Keratinocyte (primary cell): ENCODE results near the gene CORO7. TPM values are rescaled to one million over a fixed set of nuclear protein-coding genes. Genes with fewer than 3 reads are reported as not detected.

Experiments used
- DNase-seq: peaks from one replicate; pipeline ENCODE4 v3.0.0-alpha.2; 2011; ENCODE audit warnings: low read depth, missing footprints, low spot score
- FAIRE-seq: peaks from 2 replicates; lab custom pipeline; 2011; peaks lifted over from hg19 to GRCh38; lab: Jason Lieb, UNC
- H2AFZ ChIP-seq: 2 replicates; pipeline ENCODE4 v1.6.0; 2012; ENCODE audit warnings: low read length, control low read depth, inconsistent platforms; ENCODE audit not compliant: control insufficient read depth
- H3K27ac ChIP-seq: 2 replicates; pipeline ENCODE4 v1.5.1; 2011; ENCODE audit warnings: low read length; ENCODE audit not compliant: control insufficient read depth, insufficient read depth
- H3K27me3 ChIP-seq: 3 replicates; pipeline ENCODE4 v1.6.0; 2011; ENCODE audit warnings: low read length; ENCODE audit not compliant: control insufficient read depth, insufficient read depth; ENCODE audit errors: extremely low read depth
- H3K36me3 ChIP-seq, 2 experiments: 2 replicates in 1 of 2; 3 replicates in 1 of 2; pipeline ENCODE4 v1.5.1; 2011; ENCODE audit warnings: low read length in 2 of 2, mild to moderate bottlenecking in 1 of 2; ENCODE audit not compliant: control insufficient read depth in 2 of 2, insufficient read depth in 2 of 2; ENCODE audit errors: extremely low read depth in 1 of 2
- H3K4me1 ChIP-seq: 3 replicates; pipeline ENCODE4 v1.5.1; 2011; ENCODE audit warnings: low read length; ENCODE audit not compliant: control insufficient read depth, insufficient read depth; ENCODE audit errors: extremely low read depth
- H3K4me2 ChIP-seq: 3 replicates; pipeline ENCODE4 v1.6.0; 2011; ENCODE audit warnings: low read depth, low read length; ENCODE audit not compliant: control insufficient read depth, insufficient read depth; ENCODE audit errors: extremely low read depth
- H3K4me3 ChIP-seq, 3 experiments: fragments of 200-600 bp in 1 of 3; sonication (generic) in 1 of 3; 2 replicates in 2 of 3; 3 replicates in 1 of 3; pipeline ENCODE4 v1.5.1; 2011 to 2016; ENCODE audit warnings: low read length in 3 of 3, mild to moderate bottlenecking in 3 of 3, control low read depth in 2 of 3, inconsistent platforms in 1 of 3, low read depth in 1 of 3, mixed read lengths in 1 of 3, mixed run types in 1 of 3, moderate library complexity in 1 of 3; ENCODE audit not compliant: control insufficient read depth in 2 of 3, insufficient read depth in 2 of 3; ENCODE audit errors: extremely low read depth in 1 of 3
- H3K79me2 ChIP-seq: 2 replicates; pipeline ENCODE4 v1.6.0; 2012; ENCODE audit warnings: low read length; ENCODE audit not compliant: control insufficient read depth, insufficient read depth
- H3K9ac ChIP-seq: 3 replicates; pipeline ENCODE4 v1.6.0; 2011; ENCODE audit warnings: low read length; ENCODE audit not compliant: control insufficient read depth, insufficient read depth; ENCODE audit errors: extremely low read depth
- H3K9me1 ChIP-seq: 3 replicates; pipeline ENCODE4 v1.6.0; 2011; ENCODE audit warnings: low read length; ENCODE audit not compliant: control insufficient read depth, insufficient read depth; ENCODE audit errors: extremely low read depth
- H3K9me3 ChIP-seq: 2 replicates; pipeline ENCODE4 v1.5.1; 2012; ENCODE audit warnings: low read depth, low read length; ENCODE audit not compliant: control insufficient read depth
- H4K20me1 ChIP-seq: 3 replicates; pipeline ENCODE4 v1.6.0; 2011; ENCODE audit warnings: low read length; ENCODE audit not compliant: control insufficient read depth, insufficient read depth; ENCODE audit errors: extremely low read depth
- CTCF ChIP-seq, 3 experiments: IDR thresholded peaks in 1 of 3; conservative IDR thresholded peaks in 1 of 3; optimal IDR thresholded peaks in 1 of 3; 2 replicates in 2 of 3; 3 replicates in 1 of 3; pipeline versions ENCODE3 to v1.5.1; 2011; ENCODE audit warnings: low read length in 3 of 3, mild to moderate bottlenecking in 3 of 3, moderate library complexity in 2 of 3, control low read depth in 1 of 3, inconsistent platforms in 1 of 3; ENCODE audit not compliant: insufficient read depth in 2 of 3; ENCODE audit errors: extremely low read depth in 1 of 3
- EZH2 ChIP-seq: IDR thresholded peaks from one replicate; pipeline ENCODE4 v1.6.1; 2012; ENCODE audit warnings: inconsistent platforms, mild to moderate bottlenecking, low read length, moderate library complexity
- dilution Hi-C: fragments of 300-500 bp; cut with MboI; formaldehyde crosslinking; loops from one replicate; pipeline ENCODE4 v1.7.0; 2020; ENCODE audit warnings: low sequenced_read_pairs; ENCODE audit not compliant: extremely low pct_ligation_motif_present
- polyA plus RNA-seq, 5 experiments: library from polyadenylated mRNA; depleted of rRNA in 3 of 5; stranded (reverse) in 3 of 5; stranded (forward) in 1 of 5; unstranded in 1 of 5; fragments of >200 nt; gene quantifications; 1 replicate in 1 of 5; 2 replicates in 3 of 5; 3 replicates in 1 of 5; pipeline versions ENCODE4 v1.2.1 to v1.2.3, GENCODE V29; 2011 to 2012; ENCODE audit warnings: missing spikeins in 2 of 5, low read depth in 1 of 5, low replicate concordance in 1 of 5

Gene CORO7
- polyA plus RNA-seq, 1 donor (not counting 4 experiments of a cell fraction or from before 2014, with no cell fraction given), result 8.4 TPM

DNA sequence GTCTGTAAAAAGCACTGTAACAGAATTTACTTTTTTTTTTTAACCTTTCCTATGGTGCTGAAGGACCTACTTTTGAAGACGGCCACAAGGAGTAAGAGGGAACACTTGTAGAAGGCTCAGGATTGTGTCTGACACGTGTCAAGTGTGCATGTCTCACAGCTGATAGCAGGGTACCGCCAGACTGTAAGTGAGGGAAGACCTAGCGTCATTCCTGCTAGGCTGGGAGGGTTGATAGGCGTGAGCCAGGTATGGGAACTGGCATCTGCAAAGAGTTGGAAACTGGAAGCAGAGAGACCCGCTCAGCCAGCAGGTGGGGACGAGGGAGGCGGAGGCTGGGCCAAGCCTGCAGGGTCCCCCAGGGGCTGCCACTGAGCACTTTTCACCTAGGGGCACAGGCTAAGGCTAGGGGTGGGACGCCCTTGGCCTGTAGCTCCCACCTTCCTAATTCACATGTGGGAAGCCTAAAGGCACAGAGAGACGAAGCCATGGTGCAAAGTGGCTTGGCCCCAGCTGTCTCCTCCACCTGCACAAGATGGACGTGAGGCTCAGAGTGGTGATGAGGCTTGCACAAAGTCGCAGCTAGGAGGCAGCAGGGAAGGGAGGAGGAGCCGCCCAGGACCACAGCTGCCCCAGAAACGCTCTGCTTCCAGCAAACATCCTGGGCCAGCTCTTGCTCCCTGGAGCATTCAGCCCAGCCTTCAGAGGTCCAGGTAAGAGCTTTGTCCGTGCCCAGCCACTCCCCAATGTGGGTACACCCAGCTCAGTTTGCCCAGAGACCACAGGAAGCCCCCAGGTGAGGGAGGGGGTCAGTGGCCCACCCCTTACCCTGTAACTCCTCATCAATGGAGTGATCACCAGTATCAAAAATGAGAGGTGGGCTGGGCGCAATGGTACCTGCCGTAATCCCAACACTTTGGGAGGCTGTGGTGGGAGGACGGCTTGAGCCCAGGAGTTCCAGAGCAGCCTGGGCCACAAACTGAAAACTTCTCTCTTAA lies 25.8 kb downstream of the CORO7 start:
- FAIRE-seq, result no peak

DNA sequence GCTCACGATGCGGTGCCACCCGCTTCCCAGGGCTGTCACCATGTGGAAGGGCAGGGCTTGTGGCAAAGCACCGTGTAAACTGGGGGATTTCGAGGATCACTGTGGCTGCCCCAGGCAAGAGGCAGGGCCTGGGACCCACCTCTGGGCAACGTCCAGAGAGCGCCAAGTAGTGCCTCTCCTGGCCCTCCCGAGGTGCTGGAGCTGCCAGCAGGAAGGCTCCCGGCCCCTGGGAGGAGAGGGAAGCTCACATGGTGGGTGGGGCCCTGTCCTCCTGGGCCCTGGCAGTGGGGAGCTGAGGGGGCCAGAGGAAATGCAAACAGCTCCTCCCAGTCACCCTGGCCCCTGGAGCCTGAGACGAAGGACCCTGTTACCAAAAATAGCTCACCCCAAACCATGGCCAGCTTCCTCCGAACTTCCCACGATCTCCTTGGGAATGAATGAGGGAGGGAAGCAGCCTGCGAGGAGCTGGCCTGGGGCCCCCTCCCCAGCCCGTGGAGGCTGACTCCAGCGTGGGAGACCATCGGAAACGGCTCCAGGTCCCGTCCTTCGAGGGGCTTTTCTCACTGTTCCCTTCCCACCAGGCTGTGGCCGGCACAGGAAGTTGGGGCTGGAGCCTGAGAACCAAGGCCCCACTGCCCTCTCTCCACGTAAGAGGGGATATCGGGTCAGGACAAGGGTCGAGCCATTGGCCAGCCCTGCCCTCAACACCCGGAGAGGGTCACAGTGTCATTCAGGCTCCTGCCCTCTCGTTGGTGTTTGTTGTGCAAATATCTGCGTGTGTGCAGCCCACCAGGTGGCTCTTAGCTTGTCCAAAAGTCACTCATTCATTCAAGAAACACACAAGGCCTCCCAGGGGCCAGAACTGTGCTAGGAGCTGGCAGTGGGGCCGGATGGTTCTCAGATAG lies 27.1 kb downstream of the CORO7 start:
- no peaks in the 10 kb centered on the region for H3K9me3 ChIP-seq
- peaks cover 9 to 22% of the 10 kb centered on the region in 2 experiments for H3K36me3 ChIP-seq
- no peak overlapping the region for H3K4me3 ChIP-seq
- H2AFZ ChIP-seq, result no peak overlapping the region
- no peaks in the 10 kb centered on the region for H3K27me3 ChIP-seq
- no peaks in the 10 kb centered on the region for H3K9me1 ChIP-seq
- FAIRE-seq (no peak), DNase-seq (no peak)
- H3K4me1 ChIP-seq, result peaks cover 11% of the 10 kb centered on the region
- H4K20me1 ChIP-seq, result peaks cover 3% of the 10 kb centered on the region
- H3K79me2 ChIP-seq, result no peaks in the 10 kb centered on the region
- TF ChIP-seq EZH2 (no peak), CTCF (optimal IDR thresholded peaks at IDR 0.05 in 1 of 3, IDR thresholded peaks at IDR 0.05 in 1 of 3, conservative IDR thresholded peaks at IDR 0.05 in 1 of 3; ENCODE audit: extremely low read depth in 1 of 3, insufficient read depth in 2 of 3, low read length in 3 of 3) (no peak)
- no peak overlapping the region for H3K4me2 ChIP-seq
- no peak overlapping the region for H3K9ac ChIP-seq
- dilution Hi-C loops, result no loop called here
- no peak overlapping the region for H3K27ac ChIP-seq

More for the DNA sequence above, 25.8 kb downstream of the CORO7 start:
- no peak overlapping the region for H3K4me3 ChIP-seq
- H3K4me1 ChIP-seq, result peaks cover 11% of the 10 kb centered on the region
- no peak overlapping the region for H3K4me2 ChIP-seq
- no peak for DNase-seq
- H3K9ac ChIP-seq, result no peak overlapping the region
- H3K9me1 ChIP-seq, result no peaks in the 10 kb centered on the region
- H2AFZ ChIP-seq, result no peak overlapping the region
- no peaks in the 10 kb centered on the region for H3K27me3 ChIP-seq
- H3K36me3 ChIP-seq, result peaks cover 12 to 23% of the 10 kb centered on the region in 2 experiments
- peaks cover 3% of the 10 kb centered on the region for H4K20me1 ChIP-seq
- H3K9me3 ChIP-seq, result no peaks in the 10 kb centered on the region
- TF ChIP-seq CTCF (optimal IDR thresholded peaks at IDR 0.05 in 1 of 3, IDR thresholded peaks at IDR 0.05 in 1 of 3, conservative IDR thresholded peaks at IDR 0.05 in 1 of 3; ENCODE audit: extremely low read depth in 1 of 3, insufficient read depth in 2 of 3, low read length in 3 of 3) (no peak), EZH2 (no peak)
- no peak overlapping the region for H3K27ac ChIP-seq
- H3K79me2 ChIP-seq, result no peaks in the 10 kb centered on the region
- dilution Hi-C loops, result no loop called here
